Activated effector memory CD4-positive, alpha-beta T cell treated with Interleukin-2 at 50 U/mL for 16 hours (primary cell): Measurements from ENCODE around the gene TNS3.

Source experiments
- DNase-seq: peaks from one replicate; pipeline ENCODE4 v3.0.0-alpha.2; 2020

The TNS3 gene

DNA sequence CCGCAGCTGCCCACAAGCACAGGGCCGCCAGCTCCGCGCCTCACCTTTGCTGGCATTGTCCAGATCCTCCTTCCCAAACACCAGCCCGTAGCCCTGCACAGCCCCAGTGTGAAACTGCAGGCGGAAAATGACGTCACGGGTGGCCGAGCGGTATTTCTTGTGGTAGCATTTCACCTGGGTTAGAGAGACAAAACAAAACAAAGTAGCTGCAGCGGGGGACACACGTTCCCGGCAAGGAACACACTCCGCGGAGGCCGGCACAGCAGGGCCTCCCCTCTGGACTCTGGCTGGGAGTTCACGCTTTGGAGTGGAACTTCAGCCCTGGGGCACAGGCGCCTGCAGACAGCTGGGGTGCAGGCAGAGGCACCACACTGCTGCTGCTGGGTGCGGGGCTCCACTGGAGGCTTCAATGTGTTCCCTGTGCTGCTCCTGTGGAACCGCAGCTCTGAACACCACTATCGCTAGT lies 181.1 kb downstream of the TNS3 start:
- DNase-seq = no peak

DNA sequence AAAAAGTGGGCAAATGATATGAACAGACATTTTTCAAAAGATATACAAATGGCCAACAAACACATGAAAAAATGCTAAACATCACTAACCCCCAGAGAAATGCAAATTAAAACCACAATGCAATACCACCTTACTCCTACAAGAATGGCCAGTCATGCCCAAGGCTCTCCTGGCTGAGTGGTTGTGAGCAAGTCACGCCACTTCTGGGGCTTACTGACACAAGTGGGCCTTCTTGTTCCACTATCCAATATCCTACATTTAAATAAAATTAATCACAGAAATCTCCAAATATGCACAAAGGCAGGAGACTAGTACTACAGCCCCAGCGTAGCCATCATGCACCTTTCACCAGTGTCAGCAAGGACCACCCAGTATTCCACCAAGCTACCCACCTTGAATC lies 181.9 kb downstream of the TNS3 start:
- DNase-seq = no peak

DNA sequence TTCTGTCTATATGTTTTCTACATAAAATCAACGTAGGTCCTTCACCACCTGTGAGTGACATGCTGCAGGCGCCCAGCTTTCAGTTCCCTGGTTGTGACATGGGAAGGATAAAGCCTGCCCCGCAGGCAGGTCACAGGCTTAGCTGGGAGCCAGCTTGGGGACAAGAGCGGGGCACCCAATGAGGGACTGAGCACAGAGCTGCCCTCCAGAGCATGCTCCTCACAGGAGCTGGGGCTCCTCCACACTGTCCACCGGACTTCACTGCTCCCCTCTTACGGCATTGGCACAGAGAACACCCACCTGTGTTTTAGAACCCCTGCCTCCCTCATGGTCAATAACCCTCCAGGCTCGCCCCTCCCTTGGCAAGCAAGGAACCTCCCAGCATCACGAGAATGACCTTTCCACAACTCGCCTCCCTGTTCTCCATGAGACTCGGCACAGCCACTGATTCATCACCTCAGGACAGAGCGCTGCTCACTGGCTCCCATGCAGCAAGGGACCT lies 187.1 kb downstream of the TNS3 start:
- DNase-seq = no peak

DNA sequence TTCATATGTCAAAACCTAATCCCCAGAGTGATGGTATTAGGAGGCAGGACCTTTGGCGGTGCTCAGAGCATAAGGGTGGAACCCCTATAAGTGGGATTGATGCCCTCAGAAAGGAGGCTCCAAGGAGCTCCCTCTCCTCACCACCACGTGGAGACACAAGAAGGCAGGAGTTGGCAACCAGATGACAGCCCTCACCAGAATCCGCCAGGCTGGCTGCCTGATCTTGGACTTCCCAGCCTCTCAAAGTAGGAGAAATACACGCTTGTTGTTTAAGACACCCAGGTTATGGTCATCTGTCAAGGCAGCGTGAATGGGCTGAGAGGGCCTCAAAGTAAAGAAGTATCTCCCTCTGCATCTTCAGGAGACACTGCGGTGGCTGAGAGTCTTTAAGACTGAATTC lies 187.7 kb downstream of the TNS3 start:
- no peak for DNase-seq

DNA sequence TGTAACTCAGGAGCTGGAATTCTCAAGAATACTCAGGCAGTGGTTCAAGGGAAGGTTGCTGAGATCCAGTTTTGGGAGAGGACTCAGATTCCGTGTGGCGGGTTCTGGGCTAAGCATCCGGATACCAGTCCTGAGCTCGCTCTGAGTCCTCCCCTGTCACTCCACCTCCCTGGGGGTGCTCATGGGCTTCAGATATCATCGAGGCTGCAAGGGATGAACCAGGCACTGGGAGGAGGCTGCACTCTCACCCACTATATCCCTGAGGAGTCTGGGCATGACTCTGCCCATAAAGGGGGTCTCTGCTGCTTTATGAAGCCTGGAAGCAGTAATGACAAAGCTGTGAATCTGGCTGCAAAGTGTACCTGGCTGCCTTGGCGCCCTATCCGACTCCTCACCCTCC lies 188.5 kb downstream of the TNS3 start:
- no peak for DNase-seq

DNA sequence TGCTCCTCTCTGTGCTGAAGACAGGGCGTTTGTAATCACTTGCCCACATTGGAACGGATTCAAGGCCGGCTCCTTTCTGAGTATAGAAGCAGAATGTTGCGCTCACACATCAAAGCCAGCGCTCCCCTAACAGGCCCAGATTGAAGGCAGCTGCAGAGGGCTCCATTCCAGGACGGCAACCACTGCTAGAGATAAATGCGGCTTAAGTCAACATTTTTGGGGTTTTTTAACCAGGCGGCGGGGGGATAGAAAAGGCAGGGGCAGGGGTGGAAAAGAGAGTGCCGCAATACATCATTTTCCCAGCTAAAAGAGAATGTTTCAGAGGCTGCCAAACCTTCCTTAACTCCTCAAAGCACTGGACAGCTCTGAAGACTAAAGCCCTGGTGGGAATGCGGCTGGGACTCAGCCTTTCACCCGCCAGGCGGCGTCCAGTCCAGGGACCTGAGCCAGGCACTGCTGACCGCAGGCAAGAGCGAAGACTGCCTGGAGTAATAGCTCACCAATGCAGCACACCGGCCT lies 189.6 kb downstream of the TNS3 start:
- DNase-seq = no peak

DNA sequence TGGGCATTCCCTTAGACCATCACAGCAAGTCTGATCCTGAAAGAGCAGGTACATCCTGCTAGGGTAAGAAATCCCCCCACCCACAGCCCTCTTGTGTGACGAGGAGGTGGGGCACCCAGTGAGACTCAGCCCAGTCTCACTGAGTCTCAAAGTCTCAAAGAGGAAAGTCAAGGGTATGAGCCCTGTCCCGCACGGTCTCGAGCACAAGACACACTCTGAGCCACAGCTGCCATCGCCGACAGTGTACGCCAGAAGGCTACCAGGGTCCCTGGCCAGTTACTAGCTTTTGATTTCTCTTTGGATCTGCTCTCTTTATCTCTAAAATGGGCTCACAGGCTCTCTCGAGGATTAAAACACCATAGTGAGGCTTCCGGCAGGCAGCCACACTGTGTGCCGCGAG lies 190.2 kb downstream of the TNS3 start:
- no peak for DNase-seq

DNA sequence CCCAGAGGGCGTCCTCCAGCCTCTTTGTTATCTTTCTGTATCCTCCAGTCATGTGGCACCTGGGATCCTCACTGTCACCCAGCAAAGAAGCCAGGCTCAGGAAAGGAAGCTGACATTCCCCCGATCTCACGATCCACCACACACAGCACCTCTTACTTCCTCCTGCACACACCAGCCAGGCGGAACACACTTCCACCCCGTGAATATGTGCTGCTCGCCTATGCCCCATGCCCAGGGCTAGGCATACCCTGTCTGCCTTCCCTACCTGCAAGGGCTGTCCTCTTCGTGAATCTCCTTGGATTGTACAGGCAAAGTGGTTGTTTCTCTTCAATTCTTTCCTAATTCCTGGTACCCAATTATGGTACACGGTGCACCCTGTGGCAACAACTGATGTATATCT lies 191.0 kb downstream of the TNS3 start:
- no peak for DNase-seq

DNA sequence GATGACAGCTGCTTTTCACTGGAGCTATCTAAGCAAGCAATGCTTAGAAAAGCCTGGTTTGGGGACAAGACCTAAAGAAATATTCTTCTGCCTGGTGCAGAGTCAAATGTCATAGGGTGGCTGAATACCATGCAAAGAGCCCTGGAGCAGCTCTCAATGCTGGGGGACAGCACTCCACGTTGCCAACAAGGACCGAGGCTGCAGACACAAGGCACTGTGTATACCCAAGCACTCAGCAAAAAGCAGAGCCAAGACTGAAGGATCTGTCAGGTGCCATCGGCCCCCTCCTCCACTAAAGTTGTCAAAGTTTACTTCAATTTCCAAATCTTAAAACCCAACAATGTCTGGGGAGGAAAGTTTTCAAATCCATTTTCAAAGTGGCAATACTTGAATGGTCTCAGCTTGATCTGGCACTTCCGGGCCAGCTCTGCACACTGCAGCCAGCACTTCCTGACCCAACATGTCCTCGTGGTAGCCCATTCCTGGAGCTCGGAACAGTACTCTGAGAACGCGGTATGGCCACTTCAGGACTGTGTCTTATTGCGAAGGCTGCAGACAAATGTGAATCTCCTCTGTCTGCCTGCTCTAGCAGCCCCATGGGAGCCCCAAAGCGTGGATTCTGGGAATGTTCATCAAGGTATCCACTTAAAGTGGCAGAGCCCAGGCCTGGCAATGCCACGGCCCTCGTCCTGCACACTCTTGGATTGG lies 191.8 kb downstream of the TNS3 start:
- no peak for DNase-seq

DNA sequence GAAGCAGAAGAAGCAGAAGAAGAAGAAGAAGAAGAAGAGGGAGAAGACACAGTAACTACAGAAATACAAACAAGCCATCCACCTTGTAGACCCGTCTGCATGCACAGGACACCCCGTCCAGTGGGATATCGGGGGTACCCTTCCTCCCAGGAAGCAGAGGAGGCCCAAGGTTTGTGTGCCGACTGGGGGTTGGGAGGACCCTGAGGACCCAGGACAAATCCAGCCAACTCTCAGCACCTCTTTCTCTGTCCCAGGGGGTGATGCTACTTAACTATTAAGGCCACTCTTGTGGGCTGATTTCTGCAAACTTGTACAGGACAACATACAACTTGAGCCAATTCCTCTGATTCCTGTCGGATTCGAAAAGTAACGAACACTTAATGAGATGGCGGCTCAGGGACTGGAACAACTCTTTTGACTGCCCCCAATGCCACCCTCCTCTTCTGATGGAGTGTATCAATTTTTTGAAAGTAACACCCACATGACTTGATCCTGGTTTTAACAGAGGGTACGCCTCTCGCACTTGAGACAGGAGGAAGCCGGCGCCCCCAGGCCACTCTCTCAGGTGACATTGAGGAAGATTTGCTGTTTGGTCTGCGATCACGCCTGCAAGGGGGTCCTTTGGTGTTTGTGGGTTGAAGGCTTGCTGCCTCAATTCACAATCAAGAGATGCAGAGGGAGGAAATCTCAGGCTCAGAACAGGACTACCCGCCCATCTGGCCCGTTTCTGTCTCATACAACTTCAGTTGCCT lies 192.6 kb downstream of the TNS3 start:
- no peak for DNase-seq

DNA sequence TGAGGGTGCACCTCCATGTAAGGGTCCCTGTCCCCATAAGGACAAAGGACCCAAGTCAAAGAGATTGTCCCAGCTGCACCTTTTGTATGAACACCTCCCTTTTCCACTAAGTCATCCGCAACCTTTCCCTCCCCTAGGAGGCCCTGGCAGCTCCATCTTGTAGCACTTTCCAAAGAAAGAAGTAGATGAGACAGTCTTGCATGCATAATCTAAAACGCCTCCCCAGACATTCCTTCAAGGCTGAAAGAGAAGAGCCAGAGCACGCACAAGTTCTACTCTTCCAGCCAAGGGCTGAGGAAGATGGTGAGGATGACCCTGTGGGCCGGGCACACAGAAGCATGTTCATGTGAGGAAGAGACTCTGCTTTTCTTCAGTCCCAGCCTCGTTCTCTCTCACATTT lies 194.4 kb downstream of the TNS3 start:
- DNase-seq = no peak

DNA sequence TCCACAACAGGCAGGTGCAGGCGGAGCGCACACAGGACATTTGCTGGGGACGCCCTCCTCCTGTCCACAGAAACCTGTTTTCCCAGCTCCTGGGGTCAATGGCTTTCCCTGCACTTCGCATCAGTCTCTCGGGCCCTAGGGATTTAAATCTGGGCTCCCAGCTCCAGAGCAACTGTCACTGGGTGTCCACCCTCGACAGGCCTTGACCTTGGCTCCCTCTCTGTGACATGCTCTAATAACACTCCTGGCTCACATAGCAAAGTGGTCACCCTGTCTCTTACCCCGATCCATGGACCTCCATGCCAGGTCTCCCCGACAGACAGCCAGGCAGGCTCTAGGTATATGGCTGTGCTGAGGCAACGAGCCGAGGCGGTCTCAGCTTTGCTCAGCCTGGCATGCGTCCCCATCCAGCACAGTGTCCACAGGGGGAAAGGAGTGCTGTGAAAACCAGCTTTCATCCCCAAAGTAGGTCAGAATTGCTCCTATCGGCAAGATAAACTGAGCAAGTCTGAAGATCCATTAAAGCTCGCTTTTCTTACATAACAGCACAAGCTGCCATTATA lies 195.6 kb downstream of the TNS3 start:
- DNase-seq = no peak

DNA sequence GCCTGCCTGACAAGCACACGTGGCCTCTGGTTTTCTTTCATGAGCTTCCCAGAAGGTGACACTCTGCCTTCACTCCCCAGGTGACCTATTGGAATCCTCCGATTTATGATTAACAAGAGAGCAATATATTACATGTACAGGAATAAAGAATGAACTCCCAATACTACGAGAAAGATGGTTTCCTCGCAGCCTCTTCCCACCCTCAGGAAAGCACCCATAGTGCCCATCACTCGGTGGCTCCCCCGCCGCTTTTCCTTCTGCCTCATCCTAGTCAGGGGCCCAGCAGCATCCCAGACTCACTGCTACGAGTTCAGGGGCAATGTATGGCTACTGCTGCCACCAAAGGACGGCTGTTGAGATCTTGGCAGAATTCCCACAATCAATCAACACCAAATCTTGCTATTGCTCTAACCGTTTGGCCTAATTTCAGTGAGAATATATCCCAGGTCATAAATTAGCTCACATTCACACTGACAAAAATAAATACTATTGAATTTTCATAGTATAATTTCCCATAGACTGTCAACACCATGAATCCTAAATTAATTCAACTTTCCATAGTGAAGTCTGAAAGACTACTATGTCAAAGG lies 196.3 kb downstream of the TNS3 start:
- DNase-seq = no peak

DNA sequence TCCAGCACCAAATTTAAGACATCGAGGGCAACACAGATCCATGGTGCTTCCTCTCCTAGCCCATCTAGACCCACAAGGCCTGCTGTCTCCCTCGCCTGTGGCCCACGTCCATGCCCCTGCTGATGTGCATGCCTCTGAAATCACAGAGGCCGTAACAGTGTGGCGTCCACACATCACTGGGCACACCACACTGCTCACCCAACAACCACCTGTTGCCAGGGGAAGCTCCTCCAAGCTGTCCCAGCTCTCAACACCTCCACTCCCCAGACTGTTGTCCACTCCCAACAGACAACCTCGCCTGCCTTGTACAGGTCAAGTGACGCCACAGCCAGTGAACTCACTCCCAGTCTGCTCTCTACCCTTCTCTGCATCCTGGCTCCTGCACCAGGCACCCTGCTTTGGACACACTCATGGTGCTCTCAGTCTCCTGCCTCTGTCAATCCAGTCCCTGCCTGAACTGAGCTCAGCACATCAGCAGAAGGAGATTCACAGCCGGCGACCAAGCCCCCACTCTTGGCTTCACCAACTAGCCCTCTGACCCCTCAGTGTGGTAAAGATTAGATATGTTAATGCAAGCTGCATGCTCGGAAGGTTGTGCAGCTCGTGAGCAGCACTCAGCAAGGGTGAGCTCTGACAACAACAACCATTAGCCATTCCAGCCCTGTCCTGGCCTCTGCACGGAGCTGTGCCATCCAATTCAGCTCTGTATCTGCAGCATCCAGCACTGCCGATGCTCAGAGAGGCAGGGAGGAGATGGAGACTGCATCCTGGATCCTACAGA lies 197.0 kb downstream of the TNS3 start:
- no peak for DNase-seq

DNA sequence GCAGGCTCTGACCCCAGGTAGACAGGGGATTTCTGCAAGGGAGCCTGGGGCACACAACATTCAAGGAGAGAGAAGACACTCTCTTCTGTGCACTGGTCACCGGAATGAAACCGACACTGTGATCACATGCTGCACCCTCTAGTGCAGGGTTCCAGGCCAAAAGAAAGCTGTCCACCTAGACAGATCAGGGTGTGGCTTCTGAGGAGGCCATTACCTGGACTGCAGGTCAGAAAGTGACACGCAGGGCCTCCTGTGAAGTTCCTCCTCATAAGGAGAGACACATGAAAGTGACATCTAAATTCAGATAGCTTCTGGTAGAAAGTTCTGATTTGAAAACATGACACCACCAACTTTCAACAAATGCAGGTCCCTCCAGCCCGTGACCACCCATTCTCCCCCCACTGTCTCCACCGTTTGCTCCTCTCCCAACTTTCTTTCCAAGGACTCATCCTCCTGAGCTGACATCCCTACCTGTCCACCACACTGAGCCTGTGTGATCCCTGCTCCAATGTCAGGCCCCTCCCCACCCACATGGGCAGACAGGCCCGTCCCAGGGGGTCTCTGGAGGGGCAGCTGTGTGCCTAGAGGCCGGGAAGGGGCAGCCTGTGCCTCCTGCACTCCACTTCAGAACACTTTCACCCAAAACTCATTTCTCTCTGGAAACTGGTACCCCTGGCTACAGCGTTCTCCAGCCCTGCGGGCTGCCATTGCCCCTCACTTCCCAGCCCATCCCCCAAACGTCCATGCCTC lies 198.0 kb downstream of the TNS3 start:
- DNase-seq = no peak

DNA sequence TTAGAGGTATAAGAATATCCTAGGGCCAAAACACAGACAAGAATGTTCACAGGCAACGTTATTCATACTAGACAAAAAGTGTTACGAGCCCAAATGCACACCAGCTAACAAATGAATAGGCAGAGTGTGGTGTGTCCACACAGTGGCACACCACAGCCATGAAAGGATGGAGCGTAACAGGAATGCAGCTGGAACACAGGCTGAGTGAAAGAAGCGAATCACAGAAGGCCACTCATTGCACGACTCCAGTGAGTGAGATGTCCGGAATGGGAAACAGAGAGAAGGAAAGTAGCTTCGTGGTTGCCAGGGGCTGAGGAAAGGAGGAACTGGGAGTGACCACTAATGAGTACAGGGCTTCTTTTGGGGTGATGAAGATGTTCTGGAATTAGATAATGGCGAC lies 198.8 kb downstream of the TNS3 start:
- no peak for DNase-seq

DNA sequence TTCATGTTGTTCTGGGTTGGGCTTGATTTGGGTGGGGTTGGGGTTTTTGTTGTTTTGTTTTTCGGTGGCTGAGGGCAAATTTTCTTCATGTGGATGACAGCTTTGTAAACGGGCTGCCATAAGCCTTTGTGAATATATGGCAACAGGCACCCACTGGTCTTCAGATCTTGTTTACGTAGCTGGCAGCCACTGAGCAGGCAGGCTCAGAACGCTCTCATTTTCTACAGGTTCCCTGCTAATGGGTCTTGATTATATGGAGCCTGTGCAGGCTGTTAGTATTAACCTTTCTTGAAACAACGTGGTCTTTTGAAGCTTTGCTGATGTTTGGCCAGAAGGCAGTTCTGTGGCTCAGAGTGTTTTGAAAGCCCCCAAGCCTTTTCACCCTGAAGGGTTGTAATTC lies 199.7 kb downstream of the TNS3 start:
- DNase-seq = no peak

DNA sequence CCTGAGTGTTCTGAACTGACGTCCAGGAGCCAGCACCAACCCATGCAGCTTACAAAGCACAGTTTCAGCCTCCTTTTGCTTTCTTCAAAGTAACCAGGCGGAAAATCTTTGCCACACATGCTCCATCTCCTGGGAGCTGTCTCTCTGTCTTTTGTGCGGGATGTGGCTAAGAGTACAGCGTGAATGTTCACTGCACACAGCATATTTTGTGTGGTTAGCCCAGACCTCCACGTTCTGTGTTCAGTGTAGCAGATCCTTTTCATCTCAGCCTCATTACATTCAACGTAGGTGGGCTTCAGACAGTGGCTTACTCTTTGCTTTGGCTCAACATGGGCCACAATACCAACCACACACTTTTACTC lies 200.8 kb downstream of the TNS3 start:
- no peak for DNase-seq

DNA sequence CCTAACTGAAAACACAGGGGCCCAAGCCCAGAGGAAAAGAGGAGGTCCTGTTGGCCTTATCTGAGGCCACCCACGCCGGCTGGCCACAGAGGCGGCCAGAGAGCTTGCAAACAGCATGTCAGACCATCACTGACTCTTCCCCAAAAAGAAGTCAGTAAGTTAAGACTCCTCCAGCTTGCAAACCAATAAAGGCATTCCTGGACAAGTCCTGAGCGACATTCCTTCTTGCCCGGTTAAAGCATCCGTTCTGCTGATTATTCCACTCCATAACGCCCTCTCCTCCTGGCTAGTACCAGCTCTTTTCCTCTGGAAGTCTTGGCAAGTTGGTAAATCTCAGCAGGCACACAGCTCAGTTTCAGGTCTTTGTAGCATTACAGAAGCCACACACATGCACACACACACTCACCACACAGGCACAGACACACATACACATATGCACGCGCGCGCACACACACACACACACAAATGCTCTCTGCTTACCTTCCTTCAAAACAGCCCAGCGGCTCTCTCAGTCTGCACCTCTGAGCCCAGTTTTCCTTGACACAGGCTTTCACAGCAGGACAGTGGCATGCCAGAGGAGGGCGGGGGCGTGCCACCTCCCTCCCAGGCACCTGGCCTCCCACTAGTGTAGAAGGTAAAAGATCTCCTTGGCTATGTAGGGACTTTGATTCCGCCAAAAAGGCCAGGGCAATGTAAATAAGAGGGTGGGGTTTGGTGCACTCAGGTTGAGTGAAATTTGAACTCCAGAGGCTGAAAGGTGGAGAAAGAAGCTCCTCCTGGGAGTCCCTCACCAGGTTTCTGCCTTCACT lies 201.4 kb downstream of the TNS3 start:
- DNase-seq = no peak

DNA sequence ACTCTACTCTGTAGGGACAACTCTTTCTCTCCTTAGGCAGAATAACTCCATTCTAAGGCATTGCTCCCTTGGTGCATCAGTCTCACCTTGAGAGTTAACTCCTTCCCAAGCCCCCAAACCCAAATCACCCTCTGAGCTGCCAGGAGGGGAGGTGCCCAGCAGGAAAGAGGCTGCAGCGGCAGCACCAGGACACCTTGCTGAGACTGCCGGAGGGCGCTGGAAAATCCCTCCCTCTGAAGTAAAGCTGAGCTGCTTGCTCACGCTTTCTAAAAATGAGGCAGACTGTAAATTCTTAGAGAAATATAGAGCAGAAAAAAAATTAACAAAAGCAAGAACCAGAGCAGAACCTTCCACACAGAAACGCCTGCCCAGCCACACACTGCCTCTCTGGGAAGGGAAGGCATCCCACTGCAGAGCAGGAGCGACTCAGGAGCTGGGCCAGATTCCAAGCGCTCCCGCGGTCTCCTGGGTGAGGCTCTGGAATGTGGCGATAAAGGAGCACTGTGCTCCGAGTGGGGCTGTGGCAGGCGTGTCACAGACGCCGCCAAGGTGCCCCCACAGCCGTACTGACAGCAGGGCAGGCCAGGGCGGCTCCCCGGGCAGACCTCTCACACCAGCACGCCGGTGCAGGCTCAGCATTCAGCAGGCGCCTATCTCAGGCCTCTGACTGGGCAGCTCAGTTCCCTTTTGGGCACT lies 202.1 kb downstream of the TNS3 start:
- DNase-seq = no peak
